Stomach (tissue), 9 donors: ENCODE results near the gene JAK2. TPM values are rescaled to one million over a fixed set of nuclear protein-coding genes. Genes with fewer than 3 reads are reported as not detected.

Experiments used
- DNase-seq, 2 donors: peaks; one replicate each; pipeline versions ENCODE4 v3.0.0 to v3.0.0-alpha.2; 2013 to 2019
- H3K27ac ChIP-seq, 5 donors: fragments of 200-600 bp in 4 of 5; sonication (generic) in 4 of 5; one replicate each; pipeline ENCODE4 v1.5.1; 2013 to 2019; ENCODE audit warnings: mild to moderate bottlenecking in 1 of 5, moderate library complexity in 1 of 5
- H3K27me3 ChIP-seq, 3 donors: fragments of 200-600 bp; sonication (generic); one replicate each; pipeline ENCODE4 v1.5.1; 2017 to 2019; ENCODE audit warnings: mixed run types in 1 of 3
- H3K36me3 ChIP-seq, 4 donors: fragments of 200-600 bp; sonication (generic); 1 replicate in 3 of 4; 2 replicates in 1 of 4; pipeline ENCODE4 v1.5.1; 2016 to 2019
- H3K4me1 ChIP-seq, 4 donors: fragments of 200-600 bp; sonication (generic); one replicate each; pipeline ENCODE4 v1.5.1; 2016 to 2019
- H3K4me3 ChIP-seq, 4 donors: fragments of 200-600 bp; sonication (generic) in 3 of 4; one replicate each; pipeline ENCODE4 v1.5.1; 2016 to 2019; ENCODE audit warnings: mild to moderate bottlenecking in 1 of 4
- H3K9me3 ChIP-seq, 4 donors: fragments of 200-600 bp; sonication (generic); one replicate each; pipeline ENCODE4 v1.5.1; 2016 to 2019
- CTCF ChIP-seq, 7 experiments: fragments of 450-650 bp in 4 of 7; fragments of 200-600 bp in 3 of 7; sonication (generic) in 3 of 7; IDR thresholded peaks; one replicate each; pipeline ENCODE4 v1.5.1; 2016 to 2019; ENCODE audit warnings: antibody characterized with exemption in 7 of 7, control low read depth in 2 of 7, mild to moderate bottlenecking in 1 of 7
- EP300 ChIP-seq: sonication (generic); formaldehyde crosslinking; IDR thresholded peaks from one replicate; pipeline ENCODE4 v1.6.1; 2017; ENCODE audit warnings: antibody characterized with exemption
- POLR2A ChIP-seq, 4 donors: fragments of 450-650 bp; IDR thresholded peaks; one replicate each; pipeline ENCODE4 v1.6.1; 2016; ENCODE audit warnings: antibody characterized with exemption in 4 of 4, control low read depth in 2 of 4, mild to moderate bottlenecking in 1 of 4, moderate library complexity in 1 of 4
- POLR2AphosphoS5 ChIP-seq, 3 donors: sonication (generic); formaldehyde crosslinking; IDR thresholded peaks; one replicate each; pipeline ENCODE4 v1.6.1; 2016; ENCODE audit warnings: antibody characterized with exemption in 3 of 3
- WGBS, 5 donors: extraction: QIAGEN DNeasy Blood & Tissue Kit in 3 of 5; methylation state at CpG; one replicate each; pipeline versions ENCODE4 v1.1.5 to v1.1.7; 2013 to 2018; 5-methylcytosine and 5-hydroxymethylcytosine counted together
- intact Hi-C: fragments of 100-400 bp; cut with DNase I; formaldehyde crosslinking; loops from one replicate; pipeline ENCODE4 v1.15.1; 2023; ENCODE audit warnings: low total_unique reads
- polyA plus RNA-seq, 3 donors: library from polyadenylated mRNA; stranded (reverse); fragments of 200-250 nt; gene quantifications; one replicate each; pipeline ENCODE4 v1.2.3, GENCODE V29; 2013
- total RNA-seq, 5 donors: library from RNA; depleted of rRNA; stranded (reverse); fragments of >200 nt; gene quantifications; one replicate each; pipeline versions ENCODE4 v1.1.0 to v1.2.3, GENCODE V29; 2014 to 2016
- donor health status: healthy with polysubstance abuse.
- donor health status: Bipolar disorder and iron deficiency.
- donor health status: healthy.

Gene JAK2
- total and polyA plus RNA-seq, 8 donors = 3.9 to 58.6 (median 26.0) TPM

- WGBS, 5 donors = 61 to 71% (median 65%) methylated on average over 4 of the region's 4 CpGs
- DNase-seq = no peak
- peaks cover 0 to 18% (median 8%) of the 10 kb centered on the region in 4 donors for H3K9me3 ChIP-seq
- H3K4me1 ChIP-seq = peaks cover 0 to 10% (median 5%) of the 10 kb centered on the region in 4 donors
- peaks cover 17 to 74% (median 61%) of the 10 kb centered on the region in 4 donors for H3K36me3 ChIP-seq
- no peaks in the 10 kb centered on the region for H3K27me3 ChIP-seq
- H3K27ac ChIP-seq = no peak overlapping the region
- intact Hi-C loops = no loop called here
- no peak overlapping the region for H3K4me3 ChIP-seq
- TF ChIP-seq EP300 (no peak), POLR2A (IDR thresholded peaks at IDR 0.05) (no peak), CTCF (IDR thresholded peaks at IDR 0.05) (no peak), POLR2AphosphoS5 (IDR thresholded peaks at IDR 0.05) (no peak)
These were observed 59.1 kb downstream of the JAK2 start for GRCh38 chr9:5044160-5044559.

GRCh38 chr9:5052838-5053237 is 67.8 kb downstream of the JAK2 start:
- 82 to 96% (median 89%) methylated on average over 1 of the region's 1 CpG for WGBS, 5 donors
- H3K36me3 ChIP-seq = peaks cover under 1 to 95% (median 41%) of the 10 kb centered on the region in 4 donors
- no peaks in the 10 kb centered on the region for H3K4me1 ChIP-seq
- no peak for DNase-seq
- intact Hi-C loops = no loop called here
- TF ChIP-seq POLR2AphosphoS5 (IDR thresholded peaks at IDR 0.05) (no peak), EP300 (no peak), CTCF (IDR thresholded peaks at IDR 0.05) (no peak), POLR2A (IDR thresholded peaks at IDR 0.05) (no peak)
- H3K27ac ChIP-seq = no peak overlapping the region
- no peak overlapping the region for H3K4me3 ChIP-seq
- no peaks in the 10 kb centered on the region for H3K9me3 ChIP-seq
- no peaks in the 10 kb centered on the region for H3K27me3 ChIP-seq

GRCh38 chr9:5062631-5063030 is 77.6 kb downstream of the JAK2 start:
- no peaks in the 10 kb centered on the region for H3K9me3 ChIP-seq
- H3K4me1 ChIP-seq = no peaks in the 10 kb centered on the region
- no peak overlapping the region for H3K27ac ChIP-seq
- TF ChIP-seq POLR2AphosphoS5 (IDR thresholded peaks at IDR 0.05) = no peak
- TF ChIP-seq POLR2A (IDR thresholded peaks at IDR 0.05) = no peak
- no peak for TF ChIP-seq EP300
- no peak for TF ChIP-seq CTCF (IDR thresholded peaks at IDR 0.05)
- H3K27me3 ChIP-seq = no peaks in the 10 kb centered on the region
- no peak for DNase-seq
- H3K36me3 ChIP-seq = peaks cover 12 to 77% (median 51%) of the 10 kb centered on the region in 4 donors
- 43 to 76% (median 61%) methylated on average over 1 of the region's 1 CpG for WGBS, 5 donors
- H3K4me3 ChIP-seq = no peak overlapping the region
- intact Hi-C loops = no loop called here

GRCh38 chr9:5072871-5073270 is 87.8 kb downstream of the JAK2 start:
- no peaks in the 10 kb centered on the region for H3K4me1 ChIP-seq
- no peaks in the 10 kb centered on the region for H3K27me3 ChIP-seq
- TF ChIP-seq POLR2AphosphoS5 (IDR thresholded peaks at IDR 0.05) (no peak), CTCF (IDR thresholded peaks at IDR 0.05) (no peak), POLR2A (IDR thresholded peaks at IDR 0.05) (no peak), EP300 (no peak)
- no peak overlapping the region for H3K27ac ChIP-seq
- no peaks in the 10 kb centered on the region for H3K9me3 ChIP-seq
- intact Hi-C loops = no loop called here
- no peak for DNase-seq
- peaks cover 21 to 97% (median 83%) of the 10 kb centered on the region in 4 donors for H3K36me3 ChIP-seq
- WGBS, 5 donors = 91 to 100% (median 95%) methylated on average over 1 of the region's 1 CpG
- no peak overlapping the region for H3K4me3 ChIP-seq
